UCSD-AML1 (cell line): Measurements from ENCODE around the gene KIAA0319L.

Experiments used
- DNase-seq: peaks from one replicate; lab custom pipeline; 2025; ENCODE audit not compliant: unreplicated experiment; lab: John Stamatoyannopoulos, UW

KIAA0319L gene

GRCh38 chr1:35449334-35450008 lies 107.7 kb downstream of the KIAA0319L start:
- DNase-seq = no peak

GRCh38 chr1:35448344-35448801 lies 108.8 kb downstream of the KIAA0319L start:
- DNase-seq = no peak

DNA sequence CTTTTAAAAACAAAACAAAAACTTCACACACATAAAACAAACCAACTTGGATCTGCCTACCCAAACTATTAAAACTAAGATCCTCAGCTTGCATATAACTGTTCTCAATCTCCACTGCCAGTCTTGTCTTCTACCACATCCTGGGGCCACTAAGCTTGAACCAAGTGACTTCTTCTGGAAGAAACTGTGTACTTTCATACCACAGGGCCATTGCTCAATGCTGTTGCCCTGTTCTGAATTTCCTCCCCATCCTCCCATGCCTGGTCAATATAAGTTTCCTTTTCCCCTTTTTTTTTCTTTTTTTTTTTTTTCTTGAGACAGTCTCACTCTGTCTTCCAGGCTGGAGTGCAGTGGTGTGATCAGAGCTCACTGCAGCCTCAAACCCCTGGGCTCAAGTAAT lies 109.9 kb downstream of the KIAA0319L start:
- DNase-seq = peak; percentile 21

- DNase-seq = no peak
These were observed 112.8 kb downstream of the KIAA0319L start for GRCh38 chr1:35444519-35444774.

- no peak for DNase-seq
These were observed 113.3 kb downstream of the KIAA0319L start for GRCh38 chr1:35443768-35444518.

DNA sequence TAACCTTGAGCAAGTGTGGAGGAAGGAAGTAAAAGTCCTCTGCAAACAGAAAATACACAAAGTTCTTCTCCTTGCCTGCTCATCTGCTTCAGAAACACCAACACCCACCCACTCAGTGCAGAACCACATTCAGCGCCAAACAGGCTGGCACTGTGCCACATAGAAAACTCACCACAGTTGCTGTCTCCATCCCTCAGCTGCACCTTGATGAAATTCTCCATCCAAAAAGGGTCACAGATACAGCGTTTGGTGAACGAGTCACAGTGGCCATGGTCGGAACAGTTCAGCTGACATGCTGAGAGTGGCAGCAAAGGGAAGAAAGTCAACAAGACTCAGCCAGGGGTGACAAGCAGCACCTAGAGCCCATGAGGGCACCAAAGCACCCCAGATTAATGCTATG lies 114.5 kb downstream of the KIAA0319L start:
- DNase-seq = no peak

GRCh38 chr1:35441926-35442579 lies 115.2 kb downstream of the KIAA0319L start:
- no peak for DNase-seq

DNA sequence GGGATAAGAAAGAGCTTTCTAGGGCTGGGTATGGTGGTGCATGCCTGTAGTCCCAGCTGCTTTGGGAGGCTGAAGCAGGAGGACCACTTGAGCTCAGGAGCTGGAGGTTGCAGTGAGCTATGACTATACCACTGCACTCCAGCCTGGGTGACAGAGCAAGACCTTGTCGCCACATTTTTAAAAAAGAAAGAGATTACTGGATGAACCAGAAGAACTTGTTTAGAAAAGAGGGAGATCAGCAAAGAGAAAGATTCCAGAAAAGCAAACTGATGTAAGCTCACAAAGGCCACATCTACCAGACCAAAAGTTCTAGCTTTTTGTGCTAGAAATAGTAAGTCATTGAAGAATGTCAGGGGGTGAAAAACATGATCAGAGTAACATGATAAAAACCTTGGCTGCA lies 117.6 kb downstream of the KIAA0319L start:
- no peak for DNase-seq

DNA sequence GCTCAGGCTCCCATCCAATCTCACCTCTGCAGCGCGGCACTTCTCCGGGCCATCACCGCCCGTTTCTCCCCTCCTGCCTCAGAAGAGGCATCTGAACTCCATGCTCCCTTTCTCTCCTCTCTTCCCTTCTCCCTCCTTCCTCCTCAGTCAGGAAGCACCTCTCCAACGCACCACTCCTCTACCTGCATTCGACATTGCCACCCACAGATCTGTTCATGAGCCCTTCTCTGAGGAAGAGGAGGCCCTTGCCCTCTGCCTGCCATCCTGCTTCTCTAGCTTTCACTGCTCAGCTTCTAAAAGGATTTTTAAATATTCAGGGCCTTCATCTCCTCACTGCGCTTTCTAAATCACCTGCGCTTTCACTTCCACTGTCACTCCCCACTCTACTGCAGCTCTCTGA lies 120.0 kb downstream of the KIAA0319L start:
- DNase-seq = no peak

GRCh38 chr1:35436078-35436477 lies 121.1 kb downstream of the KIAA0319L start:
- DNase-seq = no peak

GRCh38 chr1:35434703-35435102 lies 122.5 kb downstream of the KIAA0319L start:
- DNase-seq = no peak

DNA sequence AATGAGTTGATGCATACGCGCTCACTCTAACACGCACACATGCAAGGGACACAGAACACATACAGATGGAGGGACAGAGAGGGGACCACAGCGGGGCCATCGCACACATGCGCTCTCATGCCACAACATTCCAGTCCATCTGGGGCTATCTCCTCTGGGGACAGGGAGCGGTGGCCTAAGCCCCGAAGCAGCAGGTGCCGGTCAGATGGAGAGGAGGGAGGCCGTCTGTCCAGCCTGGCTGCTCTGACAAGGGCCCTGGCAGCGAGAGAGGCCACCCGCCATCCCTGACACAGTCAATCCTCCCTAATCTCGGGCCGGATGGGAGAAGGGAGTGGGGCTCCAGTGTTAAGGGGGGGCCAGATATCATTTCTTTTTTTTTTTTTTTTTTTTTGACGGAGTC lies 123.5 kb downstream of the KIAA0319L start:
- no peak for DNase-seq

DNA sequence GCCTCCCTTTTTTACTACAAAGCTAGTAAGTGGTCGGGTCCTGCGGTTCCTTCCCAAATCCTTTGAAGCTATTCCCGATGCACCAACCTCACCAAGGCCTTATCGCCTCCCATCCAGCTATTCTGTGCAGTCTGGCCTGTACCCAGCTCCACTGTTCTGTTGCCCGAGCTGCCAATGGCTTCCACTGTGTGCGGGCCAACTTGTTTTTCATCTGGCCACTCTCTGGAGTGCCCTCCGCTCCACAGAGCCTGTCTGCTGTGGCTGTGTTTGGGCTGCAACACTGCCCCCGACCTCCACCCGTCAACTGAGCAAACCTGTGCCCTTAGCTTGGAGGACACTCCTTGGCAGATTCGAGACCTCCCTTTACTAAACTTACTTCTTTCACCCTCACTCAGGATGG lies 125.0 kb downstream of the KIAA0319L start:
- no peak for DNase-seq

DNA sequence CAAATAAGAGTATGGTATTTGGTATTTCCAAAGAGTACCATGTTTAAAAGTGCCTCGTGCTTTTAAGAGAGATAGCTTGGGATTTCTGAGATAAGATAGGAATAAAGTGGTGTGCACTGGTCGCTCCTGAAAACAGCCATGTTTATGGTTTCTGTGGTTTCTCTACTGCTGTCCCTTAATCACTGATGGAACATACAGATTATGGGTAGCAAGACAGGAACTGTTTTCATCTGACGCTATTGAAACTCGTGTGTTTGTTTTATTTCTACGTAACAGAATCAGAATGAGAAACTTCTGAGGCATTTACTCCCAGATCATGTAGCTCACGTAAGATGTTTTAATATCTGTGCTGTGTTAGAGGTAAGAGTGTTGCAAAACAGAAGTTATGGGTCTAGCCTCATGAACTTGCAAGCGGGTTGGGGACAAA lies 126.0 kb downstream of the KIAA0319L start:
- DNase-seq = no peak

DNA sequence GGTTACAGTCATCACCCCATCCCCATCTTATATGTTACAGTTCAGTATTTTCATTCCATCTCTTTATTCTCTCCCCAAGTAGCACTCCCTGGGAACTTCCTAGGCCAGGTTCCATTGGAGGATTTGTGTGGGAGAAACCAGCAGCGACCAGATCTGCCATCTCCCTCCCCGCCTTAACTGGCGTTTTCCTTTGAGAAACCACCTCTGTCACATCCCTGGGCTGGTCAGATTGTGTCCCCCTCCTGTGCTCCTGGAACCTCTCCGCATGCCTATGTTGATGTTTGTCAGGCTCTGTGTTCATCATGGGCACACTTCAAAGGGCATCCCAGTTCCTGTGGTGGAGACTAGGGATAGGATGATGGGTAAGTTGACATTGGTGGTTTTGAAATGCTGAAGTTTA lies 126.4 kb downstream of the KIAA0319L start:
- no peak for DNase-seq

GRCh38 chr1:35428360-35428759 lies 128.8 kb downstream of the KIAA0319L start:
- no peak for DNase-seq

GRCh38 chr1:35426097-35426586 lies 131.1 kb downstream of the KIAA0319L start:
- no peak for DNase-seq

DNA sequence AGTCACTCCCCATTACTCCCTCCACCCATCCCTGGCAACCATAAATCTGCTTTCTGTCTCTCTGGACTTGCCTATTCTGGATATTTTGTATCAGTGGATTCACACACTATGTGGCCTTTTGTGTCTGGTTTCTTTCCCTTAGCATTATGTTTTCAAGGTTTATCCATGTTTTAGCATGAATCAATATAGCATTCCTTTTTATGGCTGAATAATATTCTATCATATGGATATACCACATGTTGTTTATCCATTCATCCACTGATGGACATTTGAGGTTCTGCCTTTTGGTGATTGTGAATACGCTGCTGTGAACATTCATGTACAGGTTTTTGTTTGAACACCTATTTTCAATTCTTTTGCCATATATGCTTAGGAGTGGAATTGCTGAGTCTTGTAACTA lies 148.3 kb downstream of the KIAA0319L start:
- DNase-seq = no peak

DNA sequence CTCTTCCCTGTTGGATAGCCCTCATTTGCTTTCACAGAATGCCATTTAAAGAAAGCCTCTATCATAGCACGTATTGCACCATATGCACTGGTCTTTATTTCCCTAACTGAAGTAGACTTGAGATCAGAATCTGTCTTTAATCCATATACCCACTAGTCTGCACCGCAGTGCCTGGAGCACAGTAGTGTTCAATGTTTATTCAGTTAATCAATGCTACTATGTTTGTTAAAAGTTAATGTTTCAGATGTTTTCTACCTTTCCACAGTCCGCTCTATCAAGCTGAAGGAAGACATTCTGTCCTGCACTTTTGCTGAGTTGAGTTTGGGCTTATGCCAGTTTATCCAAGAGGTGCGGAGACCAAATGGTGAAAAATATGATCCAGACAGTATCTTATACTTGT lies 149.5 kb downstream of the KIAA0319L start:
- no peak for DNase-seq

GRCh38 chr1:35406103-35406502 lies 151.1 kb downstream of the KIAA0319L start:
- DNase-seq = no peak

DNA sequence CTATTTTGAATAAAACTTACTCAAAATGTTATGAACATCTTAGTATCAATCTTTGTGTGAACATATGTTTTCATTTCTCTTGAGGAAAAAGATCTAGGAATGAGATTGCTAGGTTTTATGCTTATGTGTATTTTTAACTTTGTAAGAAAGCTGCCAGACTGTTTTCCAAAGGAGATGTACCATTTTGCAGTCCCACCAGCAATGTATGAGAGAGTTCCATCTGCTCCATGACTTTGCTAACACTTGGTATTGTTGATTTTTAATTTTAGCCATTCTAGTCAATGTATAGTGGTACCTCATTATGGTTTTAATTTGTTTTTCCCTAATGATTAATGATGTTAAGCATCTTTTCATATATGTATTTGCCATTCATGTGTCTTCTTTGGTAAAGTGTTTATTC lies 156.2 kb downstream of the KIAA0319L start:
- DNase-seq = no peak

DNA sequence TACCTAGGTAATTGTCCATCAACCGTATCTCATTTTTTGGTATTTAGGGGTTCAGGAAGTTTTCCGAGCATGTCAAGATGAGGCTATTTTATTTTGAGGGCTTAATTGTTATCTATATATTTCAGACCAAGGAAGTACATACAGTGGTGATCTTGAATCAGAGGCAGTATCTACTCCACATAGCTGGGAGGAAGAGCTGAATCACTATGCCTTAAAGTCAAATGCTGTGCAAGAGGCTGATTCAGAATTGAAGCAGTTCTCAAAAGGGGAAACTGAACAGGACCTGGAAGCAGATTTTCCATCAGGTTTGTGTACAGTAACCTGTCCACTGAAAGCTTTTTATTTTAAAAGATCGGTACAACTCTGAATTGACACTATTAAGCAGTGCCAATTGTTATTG lies 158.5 kb downstream of the KIAA0319L start:
- DNase-seq = no peak
